Endothelial cell of umbilical vein (primary cell): ENCODE data around the gene FHIT. TPM values are rescaled to one million over a fixed set of nuclear protein-coding genes. Genes with fewer than 3 reads are reported as not detected.

ENCODE experiments used
- BruUV-seq: library from RNA; stranded (reverse); fragments of 400-500 nt; replicated peaks from 2 replicates; lab custom pipeline; 2021; lab: Mats Ljungman, UMichigan
- CTCF ChIA-PET: fragments of 300-600, 350-600 bp; sonication (Branson Sonifier 250); formaldehyde crosslinking; loops from one replicate; lab custom pipeline; 2021; ENCODE audit warnings: antibody characterized with exemption, inconsistent platforms; lab: Charles Lee
- POLR2A ChIA-PET: fragments of 300-600, 350-600 bp; sonication (Branson Sonifier 250); formaldehyde crosslinking; loops from one replicate; lab custom pipeline; 2021; ENCODE audit warnings: antibody characterized with exemption, inconsistent platforms; lab: Charles Lee
- DNase-seq: peaks from one replicate; pipeline ENCODE4 v3.0.0-alpha.2; 2011; ENCODE audit warnings: low read depth, low spot score
- FAIRE-seq: peaks from 2 replicates; lab custom pipeline; 2011; peaks lifted over from hg19 to GRCh38; lab: Jason Lieb, UNC
- H2AFZ ChIP-seq: 2 replicates; pipeline ENCODE4 v1.6.0; 2012; ENCODE audit warnings: low read depth, low read length, control low read depth, inconsistent platforms
- H3K27ac ChIP-seq: 2 replicates; pipeline ENCODE4 v1.5.1; 2011; ENCODE audit warnings: low read depth, mild to moderate bottlenecking, control low read depth, low read length, moderate library complexity; ENCODE audit not compliant: insufficient read depth
- H3K27me3 ChIP-seq, 2 experiments: 2 replicates each; pipeline versions ENCODE4 v1.6.0 to v1.6.1; 2011; ENCODE audit warnings: low read length in 2 of 2, mixed read lengths in 1 of 2; ENCODE audit not compliant: control insufficient read depth in 2 of 2, insufficient read depth in 2 of 2
- H3K36me3 ChIP-seq, 2 experiments: 2 replicates in 1 of 2; 3 replicates in 1 of 2; pipeline ENCODE4 v1.5.1; 2011; ENCODE audit warnings: low read length in 2 of 2, mild to moderate bottlenecking in 1 of 2, moderate library complexity in 1 of 2; ENCODE audit not compliant: control insufficient read depth in 2 of 2, insufficient read depth in 2 of 2; ENCODE audit errors: extremely low read depth in 1 of 2
- H3K4me1 ChIP-seq: 3 replicates; pipeline ENCODE4 v1.5.1; 2011; ENCODE audit warnings: mild to moderate bottlenecking, low read length; ENCODE audit not compliant: control insufficient read depth, insufficient read depth; ENCODE audit errors: extremely low read depth
- H3K4me2 ChIP-seq: 2 replicates; pipeline ENCODE4 v1.6.1; 2011; ENCODE audit warnings: low read length, control low read depth, mixed read lengths; ENCODE audit not compliant: insufficient read depth
- H3K4me3 ChIP-seq, 3 experiments: fragments of 200-600 bp in 1 of 3; sonication (generic), shearing (Covaris generic) in 1 of 3; replicated peaks in 1 of 3; 2 replicates each; pipeline ENCODE4 v1.5.1; 2011 to 2016; ENCODE audit warnings: control low read depth in 3 of 3, low read length in 3 of 3, mild to moderate bottlenecking in 2 of 3, inconsistent platforms in 1 of 3, low read depth in 1 of 3, moderate library complexity in 1 of 3; ENCODE audit not compliant: insufficient read depth in 1 of 3
- H3K79me2 ChIP-seq: 2 replicates; pipeline ENCODE4 v1.6.0; 2012; ENCODE audit warnings: low read length, inconsistent platforms; ENCODE audit not compliant: control insufficient read depth, insufficient read depth
- H3K9ac ChIP-seq: replicated peaks from 2 replicates; pipeline ENCODE3; 2011; ENCODE audit warnings: low read length, control low read depth; ENCODE audit not compliant: insufficient read depth; ENCODE audit errors: extremely low read depth
- H3K9me1 ChIP-seq: replicated peaks from 3 replicates; pipeline ENCODE4 v1.6.0; 2011; ENCODE audit warnings: mild to moderate bottlenecking, low read length; ENCODE audit not compliant: control insufficient read depth, insufficient read depth; ENCODE audit errors: extremely low read depth
- H3K9me3 ChIP-seq: replicated peaks from 2 replicates; pipeline ENCODE4 v1.5.1; 2012; ENCODE audit warnings: low read length, inconsistent platforms; ENCODE audit not compliant: control insufficient read depth, insufficient read depth
- H4K20me1 ChIP-seq: replicated peaks from 2 replicates; pipeline ENCODE3; 2011; ENCODE audit warnings: mild to moderate bottlenecking, low read length; ENCODE audit not compliant: control insufficient read depth, insufficient read depth; ENCODE audit errors: extremely low read depth
- CTCF ChIP-seq, 2 donors: IDR thresholded peaks; 1 replicate in 1 of 2; 2 replicates in 1 of 2; pipeline ENCODE4 v1.5.1; 2011; ENCODE audit warnings: low read length in 2 of 2, mild to moderate bottlenecking in 2 of 2, moderate library complexity in 2 of 2, control low read depth in 1 of 2, inconsistent platforms in 1 of 2, low read depth in 1 of 2; ENCODE audit not compliant: insufficient read depth in 1 of 2; ENCODE audit errors: extremely low read depth in 1 of 2
- EZH2 ChIP-seq: IDR thresholded peaks from 2 replicates; pipeline ENCODE4 v1.6.1; 2012; ENCODE audit warnings: borderline replicate concordance, low read depth, mild to moderate bottlenecking, moderate library complexity, low read length, inconsistent platforms; ENCODE audit not compliant: severe bottlenecking
- FOS ChIP-seq: IDR thresholded peaks from 2 replicates; pipeline ENCODE4 v1.6.1; 2011; ENCODE audit warnings: mild to moderate bottlenecking, low read length, moderate library complexity, borderline replicate concordance; ENCODE audit not compliant: insufficient read depth
- GATA2 ChIP-seq: IDR thresholded peaks from 2 replicates; pipeline ENCODE4 v1.7.0; 2011; ENCODE audit warnings: low read depth, mild to moderate bottlenecking, moderate library complexity, mixed read lengths, low read length; ENCODE audit not compliant: insufficient read length, insufficient read depth
- JUN ChIP-seq: IDR thresholded peaks from 2 replicates; pipeline ENCODE4 v1.6.1; 2011; ENCODE audit warnings: borderline replicate concordance, low read depth; ENCODE audit not compliant: insufficient read length, insufficient read depth
- MAX ChIP-seq: IDR thresholded peaks from 2 replicates; pipeline ENCODE4 v1.6.1; 2011; ENCODE audit not compliant: insufficient read depth, insufficient read length
- MYC ChIP-seq: IDR thresholded peaks from one replicate; pipeline ENCODE4 v1.6.1; 2011; ENCODE audit warnings: mild to moderate bottlenecking, low read depth, low read length
- POLR2A ChIP-seq: IDR thresholded peaks from 2 replicates; pipeline ENCODE4 v1.6.1; 2012; ENCODE audit warnings: low read depth, mild to moderate bottlenecking, control low read depth, low read length
- POLR2AphosphoS5 ChIP-seq: IDR thresholded peaks from 2 replicates; pipeline ENCODE4 v1.6.1; 2012; ENCODE audit warnings: low read depth, mild to moderate bottlenecking, control low read depth, low read length, moderate library complexity; ENCODE audit not compliant: insufficient read depth
- dilution Hi-C: fragments of 300-500 bp; cut with MboI; formaldehyde crosslinking; loops from one replicate; pipeline ENCODE4 v1.15.0; 2019; ENCODE audit warnings: low sequenced_read_pairs; ENCODE audit not compliant: extremely low pct_ligation_motif_present
- intact Hi-C: fragments of 100-400 bp; cut with micrococcal nuclease; formaldehyde crosslinking; loops from one replicate; pipeline ENCODE4 v1.10.0; 2022
- polyA plus RNA-seq, 4 experiments: library from polyadenylated mRNA; depleted of rRNA in 3 of 4; stranded (reverse) in 3 of 4; unstranded in 1 of 4; fragments of >200 nt; gene quantifications; 2 replicates each; pipeline versions ENCODE4 v1.2.1 to v1.2.3, GENCODE V29; 2011 to 2012; ENCODE audit warnings: missing spikeins in 1 of 4
- total RNA-seq: library from RNA; stranded (reverse); gene quantifications from 2 replicates; pipeline ENCODE4 v1.2.3, GENCODE V29; 2021

Gene FHIT
- total and polyA plus RNA-seq, 2 donors (not counting 3 experiments of a cell fraction or from before 2014, with no cell fraction given): 0.47 to 2.2 TPM

GRCh38 chr3:61073566-61074165, 177.6 kb downstream of the FHIT start:
- no peaks in the 10 kb centered on the region for H3K9me1 ChIP-seq
- H4K20me1 ChIP-seq: no peaks in the 10 kb centered on the region
- no peaks in the 10 kb centered on the region for H3K27me3 ChIP-seq
- POLR2A ChIA-PET: no interaction called here
- no peaks in the 10 kb centered on the region for H3K9me3 ChIP-seq
- BruUV-seq: no TSS peak
- FAIRE-seq: no peak
- H3K4me3 ChIP-seq: no peak overlapping the region
- H3K9ac ChIP-seq: no peak overlapping the region
- H3K27ac ChIP-seq: no peak overlapping the region
- no peaks in the 10 kb centered on the region for H3K36me3 ChIP-seq
- H3K4me2 ChIP-seq: no peak overlapping the region
- TF ChIP-seq POLR2A (no peak), CTCF (IDR thresholded peaks at IDR 0.05; ENCODE audit: extremely low read depth in 1 of 2, insufficient read depth in 1 of 2, low read depth in 1 of 2, low read length in 2 of 2) (no peak), JUN (no peak), MYC (no peak), POLR2AphosphoS5 (no peak), GATA2 (no peak), MAX (no peak), EZH2 (no peak), FOS (no peak)
- H2AFZ ChIP-seq: no peak overlapping the region
- dilution Hi-C loops: no loop called here
- H3K79me2 ChIP-seq: no peaks in the 10 kb centered on the region
- DNase-seq: no peak
- intact Hi-C loops: no loop called here
- CTCF ChIA-PET: no interaction called here
- no peaks in the 10 kb centered on the region for H3K4me1 ChIP-seq
